SH-SY5Y (cell line): Measurements from ENCODE around the gene MYH10.

Experiments
- GATA2 ChIP-seq: IDR thresholded peaks from 2 replicates; pipeline ENCODE4 v1.6.1; 2011; ENCODE audit warnings: mild to moderate bottlenecking, low read depth, low read length
- GATA3 ChIP-seq: IDR thresholded peaks from 2 replicates; pipeline ENCODE4 v1.6.1; 2011; ENCODE audit warnings: low read depth, mild to moderate bottlenecking, low read length, moderate library complexity

- TF ChIP-seq GATA2 (no peak), GATA3 (no peak)
Measured at GRCh38 chr17:8426802-8427201, 203.7 kb downstream of the MYH10 start.
